ENCODE results near the gene SAXO1. TPM values are rescaled to one million over a fixed set of nuclear protein-coding genes. Genes with fewer than 3 reads are reported as not detected.

Gene SAXO1
- total and polyA plus RNA-seq, 2 experiments from 2014 or later = 0.02 TPM; not detected in 1

DNA sequence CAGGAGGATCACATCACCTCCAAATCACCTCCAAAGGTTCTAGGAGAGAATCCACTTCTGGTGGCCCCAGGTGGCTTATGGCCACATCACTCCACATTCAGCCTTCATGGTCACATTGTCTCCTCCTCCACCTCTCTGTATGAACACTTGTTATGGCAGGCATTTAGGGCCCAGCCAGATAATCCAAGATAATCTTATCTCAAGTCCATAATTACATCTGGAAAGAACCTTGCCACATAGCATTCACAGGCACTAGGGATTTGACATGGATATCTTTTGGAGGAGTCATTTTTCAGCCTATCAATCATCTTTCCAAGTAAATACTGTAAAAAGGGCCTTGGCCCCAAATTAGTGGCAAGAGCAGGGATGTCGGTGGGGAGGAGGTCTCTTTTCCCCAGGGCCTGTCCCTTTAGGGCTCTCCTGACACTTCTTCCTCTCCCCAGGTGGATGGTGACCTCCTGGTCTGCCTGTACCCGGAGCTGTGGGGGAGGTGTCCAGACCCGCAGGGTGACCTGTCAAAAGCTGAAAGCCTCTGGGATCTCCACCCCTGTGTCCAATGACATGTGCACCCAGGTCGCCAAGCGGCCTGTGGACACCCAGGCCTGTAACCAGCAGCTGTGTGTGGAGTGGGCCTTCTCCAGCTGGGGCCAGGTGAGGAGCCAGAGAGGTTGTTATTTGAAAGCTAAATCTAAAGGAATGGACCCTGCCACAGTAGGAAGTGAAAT is 140.9 kb downstream of the SAXO1 start:
- TF ChIP-seq, protein P1, sequence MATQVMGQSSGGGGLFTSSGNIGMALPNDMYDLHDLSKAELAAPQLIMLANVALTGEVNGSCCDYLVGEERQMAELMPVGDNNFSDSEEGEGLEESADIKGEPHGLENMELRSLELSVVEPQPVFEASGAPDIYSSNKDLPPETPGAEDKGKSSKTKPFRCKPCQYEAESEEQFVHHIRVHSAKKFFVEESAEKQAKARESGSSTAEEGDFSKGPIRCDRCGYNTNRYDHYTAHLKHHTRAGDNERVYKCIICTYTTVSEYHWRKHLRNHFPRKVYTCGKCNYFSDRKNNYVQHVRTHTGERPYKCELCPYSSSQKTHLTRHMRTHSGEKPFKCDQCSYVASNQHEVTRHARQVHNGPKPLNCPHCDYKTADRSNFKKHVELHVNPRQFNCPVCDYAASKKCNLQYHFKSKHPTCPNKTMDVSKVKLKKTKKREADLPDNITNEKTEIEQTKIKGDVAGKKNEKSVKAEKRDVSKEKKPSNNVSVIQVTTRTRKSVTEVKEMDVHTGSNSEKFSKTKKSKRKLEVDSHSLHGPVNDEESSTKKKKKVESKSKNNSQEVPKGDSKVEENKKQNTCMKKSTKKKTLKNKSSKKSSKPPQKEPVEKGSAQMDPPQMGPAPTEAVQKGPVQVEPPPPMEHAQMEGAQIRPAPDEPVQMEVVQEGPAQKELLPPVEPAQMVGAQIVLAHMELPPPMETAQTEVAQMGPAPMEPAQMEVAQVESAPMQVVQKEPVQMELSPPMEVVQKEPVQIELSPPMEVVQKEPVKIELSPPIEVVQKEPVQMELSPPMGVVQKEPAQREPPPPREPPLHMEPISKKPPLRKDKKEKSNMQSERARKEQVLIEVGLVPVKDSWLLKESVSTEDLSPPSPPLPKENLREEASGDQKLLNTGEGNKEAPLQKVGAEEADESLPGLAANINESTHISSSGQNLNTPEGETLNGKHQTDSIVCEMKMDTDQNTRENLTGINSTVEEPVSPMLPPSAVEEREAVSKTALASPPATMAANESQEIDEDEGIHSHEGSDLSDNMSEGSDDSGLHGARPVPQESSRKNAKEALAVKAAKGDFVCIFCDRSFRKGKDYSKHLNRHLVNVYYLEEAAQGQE (IDR thresholded peaks at IDR 0.05; ENCODE audit: unreplicated experiment) = no peak
- TF ChIP-seq, protein P2, sequence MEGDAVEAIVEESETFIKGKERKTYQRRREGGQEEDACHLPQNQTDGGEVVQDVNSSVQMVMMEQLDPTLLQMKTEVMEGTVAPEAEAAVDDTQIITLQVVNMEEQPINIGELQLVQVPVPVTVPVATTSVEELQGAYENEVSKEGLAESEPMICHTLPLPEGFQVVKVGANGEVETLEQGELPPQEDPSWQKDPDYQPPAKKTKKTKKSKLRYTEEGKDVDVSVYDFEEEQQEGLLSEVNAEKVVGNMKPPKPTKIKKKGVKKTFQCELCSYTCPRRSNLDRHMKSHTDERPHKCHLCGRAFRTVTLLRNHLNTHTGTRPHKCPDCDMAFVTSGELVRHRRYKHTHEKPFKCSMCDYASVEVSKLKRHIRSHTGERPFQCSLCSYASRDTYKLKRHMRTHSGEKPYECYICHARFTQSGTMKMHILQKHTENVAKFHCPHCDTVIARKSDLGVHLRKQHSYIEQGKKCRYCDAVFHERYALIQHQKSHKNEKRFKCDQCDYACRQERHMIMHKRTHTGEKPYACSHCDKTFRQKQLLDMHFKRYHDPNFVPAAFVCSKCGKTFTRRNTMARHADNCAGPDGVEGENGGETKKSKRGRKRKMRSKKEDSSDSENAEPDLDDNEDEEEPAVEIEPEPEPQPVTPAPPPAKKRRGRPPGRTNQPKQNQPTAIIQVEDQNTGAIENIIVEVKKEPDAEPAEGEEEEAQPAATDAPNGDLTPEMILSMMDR (conservative IDR thresholded peaks at IDR 0.05; ENCODE audit: low read depth in 2 of 2) = no peak
- TF ChIP-seq, protein P3, sequence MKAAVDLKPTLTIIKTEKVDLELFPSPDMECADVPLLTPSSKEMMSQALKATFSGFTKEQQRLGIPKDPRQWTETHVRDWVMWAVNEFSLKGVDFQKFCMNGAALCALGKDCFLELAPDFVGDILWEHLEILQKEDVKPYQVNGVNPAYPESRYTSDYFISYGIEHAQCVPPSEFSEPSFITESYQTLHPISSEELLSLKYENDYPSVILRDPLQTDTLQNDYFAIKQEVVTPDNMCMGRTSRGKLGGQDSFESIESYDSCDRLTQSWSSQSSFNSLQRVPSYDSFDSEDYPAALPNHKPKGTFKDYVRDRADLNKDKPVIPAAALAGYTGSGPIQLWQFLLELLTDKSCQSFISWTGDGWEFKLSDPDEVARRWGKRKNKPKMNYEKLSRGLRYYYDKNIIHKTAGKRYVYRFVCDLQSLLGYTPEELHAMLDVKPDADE (IDR thresholded peaks at IDR 0.05) = no peak
- TF ChIP-seq CREB1 (CRISPR knock-in tag; IDR thresholded peaks at IDR 0.05; ENCODE audit: low read depth) (no peak), EZH2phosphoT487 (IDR thresholded peaks at IDR 0.05; ENCODE audit: unreplicated experiment) (no peak), ZNF331 (CRISPR knock-in tag; IDR thresholded peaks at IDR 0.05; ENCODE audit: low read depth) (no peak), NANOG (IDR thresholded peaks at IDR 0.05; ENCODE audit: borderline replicate concordance) (no peak)

DNA sequence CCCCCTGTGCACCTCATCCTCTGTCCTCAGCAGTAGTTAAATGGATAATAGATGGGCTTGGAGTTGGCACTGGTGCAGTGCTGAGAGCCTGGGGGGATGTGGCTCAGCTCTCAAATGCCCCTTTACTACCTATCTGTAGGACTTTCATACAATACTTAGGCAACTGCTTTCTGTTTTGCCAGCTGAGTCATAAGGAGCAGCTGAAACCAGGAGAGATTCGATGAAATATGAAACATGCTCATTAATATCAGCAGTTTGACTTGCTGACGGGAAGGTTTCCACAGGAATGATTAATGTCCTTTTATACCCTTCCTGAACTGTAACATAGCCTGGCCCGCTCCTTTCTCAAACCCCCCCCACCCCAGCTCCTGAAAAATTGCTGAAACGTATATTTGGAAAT is 142.6 kb downstream of the SAXO1 start:
- Mint-ChIP-seq H3K27me3 (ENCODE audit: insufficient read depth, low read depth, poor library complexity) (no peaks in the 10 kb centered on the region), H3K36me3 (ENCODE audit: low read depth) (no peaks in the 10 kb centered on the region), H3K4me3 (no peak overlapping the region), H3K27ac (no peak overlapping the region), H3K4me1 (peaks cover 9% of the 10 kb centered on the region), H3K9me3 (no peaks in the 10 kb centered on the region; the same call in 2 of the 3 replicates)
- Histone ChIP-seq H2AFZ (no peak overlapping the region), H3K4me3 (no peak overlapping the region), H3K27me3 (ENCODE audit: insufficient read depth) (no peaks in the 10 kb centered on the region), H3K27ac (ENCODE audit: low read depth) (no peak overlapping the region), H3K4me2 (no peak overlapping the region), H3F3A (replicated peaks; ENCODE audit: low read depth) (no peaks in the 10 kb centered on the region), H4K20me1 (replicated peaks; ENCODE audit: insufficient read depth) (no peaks in the 10 kb centered on the region), H3K9me2 (ENCODE audit: insufficient read depth) (peaks cover 6% of the 10 kb centered on the region), H3K36me3 (ENCODE audit: insufficient read depth) (no peaks in the 10 kb centered on the region), H3K4me1 (ENCODE audit: insufficient read depth) (peaks cover 5% of the 10 kb centered on the region; the same call in 1 of the 2 replicates), H3K79me2 (replicated peaks; ENCODE audit: insufficient read depth) (no peaks in the 10 kb centered on the region)
- DNase-seq (ENCODE audit: low spot score) (no peak), ATAC-seq (no peak)
- TF ChIP-seq JUNB (IDR thresholded peaks at IDR 0.05; ENCODE audit: unreplicated experiment) = no peak
- TF ChIP-seq POLR2AphosphoS5 (IDR thresholded peaks at IDR 0.05; ENCODE audit: low read depth) = no peak
- TF ChIP-seq, protein P3 (IDR thresholded peaks at IDR 0.05) = no peak
- no peak for TF ChIP-seq ZNF331 (CRISPR knock-in tag; IDR thresholded peaks at IDR 0.05; ENCODE audit: low read depth)

More for the DNA sequence above, 140.9 kb downstream of the SAXO1 start:
- no peak overlapping the region for H3K4me2 ChIP-seq
- no peaks in the 10 kb centered on the region for H4K20me1 ChIP-seq (replicated peaks; ENCODE audit: insufficient read depth)
- peaks cover 5% of the 10 kb centered on the region; the same call in 1 of the 2 replicates for H3K4me1 ChIP-seq (ENCODE audit: insufficient read depth)
- H2AFZ ChIP-seq = no peak overlapping the region
- H3F3A ChIP-seq (replicated peaks; ENCODE audit: low read depth) = no peaks in the 10 kb centered on the region
- no peaks in the 10 kb centered on the region for H3K27me3 ChIP-seq (ENCODE audit: insufficient read depth)
- no peak overlapping the region for H3K4me3 ChIP-seq
- no peak overlapping the region for H3K4me3 Mint-ChIP-seq
- no peaks in the 10 kb centered on the region for H3K79me2 ChIP-seq (replicated peaks; ENCODE audit: insufficient read depth)
- no peak overlapping the region for H3K27ac Mint-ChIP-seq
- H3K9me2 ChIP-seq (ENCODE audit: insufficient read depth) = peaks cover 6% of the 10 kb centered on the region
- ATAC-seq (no peak), DNase-seq (ENCODE audit: low spot score) (no peak)
- H3K9me3 Mint-ChIP-seq = no peaks in the 10 kb centered on the region; the same call in 2 of the 3 replicates
- H3K27ac ChIP-seq (ENCODE audit: low read depth) = no peak overlapping the region
- H3K4me1 Mint-ChIP-seq = peaks cover 21% of the 10 kb centered on the region
- no peaks in the 10 kb centered on the region for H3K27me3 Mint-ChIP-seq (ENCODE audit: insufficient read depth, low read depth, poor library complexity)
- H3K36me3 ChIP-seq (ENCODE audit: insufficient read depth) = no peaks in the 10 kb centered on the region
- no peaks in the 10 kb centered on the region for H3K36me3 Mint-ChIP-seq (ENCODE audit: low read depth)

Data from GM23338 (cell line).